GM19324 (cell line): ENCODE data around the gene TAF1D.
A peak's percentile ranks its signal among the peaks of the same experiment; 100 is the strongest.
"Not testable (repeated sequence)": the region's sequence is repeated elsewhere in the genome, so short reads cannot be mapped to it uniquely, and the experiment has no call there.

Experiments used
- ATAC-seq: cut with Tn5 transposase; IDR thresholded peaks from one replicate; pipeline ENCODE4 v1.9.1; 2021; ENCODE audit warnings: mild to moderate bottlenecking, moderate library complexity; ENCODE audit not compliant: unreplicated experiment, low FRiP score

TAF1D gene

DNA sequence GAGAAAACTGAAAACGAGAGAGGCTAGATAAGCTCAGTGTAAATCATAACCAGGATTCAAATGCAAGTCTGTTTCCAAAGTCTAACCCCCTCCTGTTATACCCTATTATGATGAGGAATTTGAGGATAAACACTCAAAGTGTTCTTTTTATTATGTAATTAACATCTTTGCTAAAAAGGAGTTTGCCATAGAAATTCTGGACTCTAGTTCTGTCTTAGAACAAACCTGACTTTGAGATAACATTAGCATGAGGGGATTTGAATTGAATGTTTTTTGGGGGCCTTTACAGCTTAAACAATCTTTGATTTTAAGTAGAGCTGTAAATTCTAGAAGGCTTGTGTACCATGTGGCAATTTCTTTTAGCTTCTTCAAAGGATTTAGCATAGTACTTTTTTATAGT lies 9.7 kb upstream of the TAF1D start:
- no peak for ATAC-seq

DNA sequence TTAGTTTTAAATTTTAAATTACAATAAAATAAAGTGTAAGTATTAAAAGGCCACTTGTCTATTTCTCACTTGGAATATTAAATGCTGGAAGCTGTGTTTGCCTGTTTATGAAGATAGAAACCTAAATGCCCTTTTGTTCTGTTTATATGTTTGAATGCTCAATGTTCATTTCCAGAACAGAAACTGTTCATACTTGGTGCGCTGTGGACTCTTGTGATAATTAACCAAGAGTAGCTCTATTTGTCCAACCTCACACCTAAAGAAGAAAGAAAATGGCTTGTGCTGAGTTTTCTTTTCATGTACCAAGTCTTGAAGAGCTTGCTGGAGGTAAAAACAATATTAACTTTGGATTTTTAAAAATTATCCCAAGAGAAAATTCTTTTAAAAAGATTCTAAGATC lies 5.8 kb upstream of the TAF1D start:
- peak; percentile 64 for ATAC-seq

DNA sequence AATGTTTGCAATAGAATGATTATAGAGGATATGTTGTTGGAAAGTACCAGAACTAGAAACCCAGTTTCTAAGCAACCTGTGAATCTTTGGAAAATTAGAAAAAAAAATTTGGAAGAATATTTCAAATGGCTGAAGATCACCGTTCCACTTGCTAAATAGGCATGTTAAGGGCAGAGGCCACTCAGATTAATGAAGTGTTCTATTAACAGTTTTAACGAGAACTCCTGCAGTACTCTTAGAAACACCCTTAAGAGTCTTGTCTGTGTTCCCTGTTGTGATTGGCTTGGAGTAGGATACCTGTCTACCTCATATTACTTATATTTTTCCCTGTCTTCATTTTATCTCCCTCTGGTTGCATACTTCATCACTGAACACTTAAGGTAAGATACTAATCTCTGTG lies 4.8 kb upstream of the TAF1D start:
- no peak for ATAC-seq

- not testable (repeated sequence) for ATAC-seq
Measured at GRCh38 chr11:93745005-93745755, 3.9 kb upstream of the TAF1D start.

- ATAC-seq, result no peak
Measured at GRCh38 chr11:93744669-93745004, 3.3 kb upstream of the TAF1D start.

DNA sequence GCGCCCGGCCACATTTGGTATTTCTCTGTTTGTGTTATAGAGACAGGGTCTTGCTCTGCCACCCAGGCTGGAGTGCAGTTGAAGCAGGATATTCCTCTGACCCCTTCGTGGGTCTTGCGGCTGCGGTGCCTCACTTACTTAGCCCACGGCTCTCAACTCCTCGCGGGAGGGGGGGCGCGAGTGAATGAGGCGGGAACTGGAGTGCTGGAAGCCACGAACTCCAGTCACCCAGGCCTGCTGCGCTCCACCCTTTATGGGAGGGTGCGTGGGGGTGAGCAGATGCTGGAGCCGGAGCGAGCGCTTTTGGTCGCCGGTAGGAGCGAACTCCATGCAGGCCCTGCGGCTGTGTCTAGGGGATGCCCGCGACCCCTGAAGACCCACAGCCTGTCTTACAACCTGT lies 2.0 kb upstream of the TAF1D start:
- ATAC-seq, result no peak

DNA sequence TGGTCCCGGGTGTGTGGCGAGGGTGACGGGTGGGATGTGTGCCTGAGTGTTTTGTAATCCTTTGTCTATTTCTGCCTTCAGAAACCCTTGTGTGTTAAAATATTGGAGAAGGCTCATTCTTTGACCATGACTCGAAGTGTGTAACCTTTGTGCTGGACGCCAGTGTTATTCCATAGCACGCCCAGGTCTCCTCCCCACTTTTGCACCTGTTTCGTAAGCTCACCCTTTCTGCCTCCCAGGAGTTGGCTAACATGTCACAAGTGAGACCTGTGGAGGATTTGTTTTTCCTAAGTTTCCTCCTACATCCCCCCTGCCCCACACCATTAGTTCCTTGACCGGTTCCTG lies 559 bp upstream of the TAF1D start:
- no peak for ATAC-seq

- peak; percentile 44 for ATAC-seq
Measured at GRCh38 chr11:93740730-93741093, 583 bp downstream of the TAF1D start.

- ATAC-seq, result no peak
Measured at GRCh38 chr11:93740031-93740729, 1.1 kb downstream of the TAF1D start.

DNA sequence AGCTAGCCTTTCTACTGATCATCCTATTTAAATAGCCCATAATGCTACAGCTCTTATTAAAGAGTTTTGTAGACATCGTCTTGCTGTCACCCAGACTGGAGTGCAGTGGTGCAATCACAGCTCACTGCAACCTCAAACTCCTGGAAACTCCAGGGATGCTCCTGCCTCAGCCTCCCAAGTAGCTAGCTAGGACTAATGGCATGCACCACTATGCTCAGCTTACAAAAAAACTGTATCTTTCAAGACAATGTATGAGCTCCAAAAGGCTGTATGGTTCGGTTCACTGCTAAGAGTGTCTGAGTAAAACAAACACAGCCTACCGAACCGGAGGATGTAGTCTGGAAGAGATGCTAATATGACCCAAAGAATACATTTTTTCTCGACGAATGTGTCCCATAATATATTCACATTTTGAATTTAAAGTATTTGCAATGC lies 2.6 kb downstream of the TAF1D start:
- no peak for ATAC-seq

DNA sequence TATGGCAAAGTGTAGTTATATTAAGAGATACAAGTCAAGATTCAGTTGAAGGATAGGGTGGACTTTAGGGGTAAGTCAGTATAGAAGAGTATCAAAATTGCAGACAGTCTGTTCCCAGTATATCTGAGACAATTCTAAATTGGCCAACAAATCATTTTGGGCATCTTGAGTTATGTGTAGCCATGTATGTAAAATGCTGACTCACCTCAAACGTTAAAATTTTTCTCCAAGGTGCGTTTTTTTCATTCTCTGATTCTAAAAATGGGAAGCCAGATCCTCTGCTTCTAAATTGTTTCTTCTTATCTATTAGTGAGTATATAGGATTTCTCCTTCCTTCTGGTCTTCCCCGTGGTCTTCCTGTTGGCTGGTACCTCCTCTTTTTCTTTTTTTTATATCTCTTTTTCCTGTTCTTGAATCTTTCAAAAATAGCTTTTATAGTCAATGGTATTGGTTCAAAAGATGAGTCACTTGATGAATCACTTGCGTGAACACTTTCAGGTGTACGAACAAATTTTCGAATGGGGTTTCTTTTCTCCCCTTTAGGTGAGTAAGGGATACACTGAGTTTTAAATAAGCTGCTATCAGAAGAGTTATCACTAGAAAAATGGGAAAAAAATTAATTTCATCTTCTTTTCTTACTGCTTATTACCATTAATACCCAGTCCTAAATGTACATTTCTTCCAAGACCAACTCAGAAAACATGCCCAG lies 3.2 kb downstream of the TAF1D start:
- ATAC-seq, result no peak

GRCh38 chr11:93736129-93736528 lies 5.2 kb downstream of the TAF1D start:
- ATAC-seq, result no peak

GRCh38 chr11:93735627-93736026 lies 5.7 kb downstream of the TAF1D start:
- ATAC-seq, result no peak

DNA sequence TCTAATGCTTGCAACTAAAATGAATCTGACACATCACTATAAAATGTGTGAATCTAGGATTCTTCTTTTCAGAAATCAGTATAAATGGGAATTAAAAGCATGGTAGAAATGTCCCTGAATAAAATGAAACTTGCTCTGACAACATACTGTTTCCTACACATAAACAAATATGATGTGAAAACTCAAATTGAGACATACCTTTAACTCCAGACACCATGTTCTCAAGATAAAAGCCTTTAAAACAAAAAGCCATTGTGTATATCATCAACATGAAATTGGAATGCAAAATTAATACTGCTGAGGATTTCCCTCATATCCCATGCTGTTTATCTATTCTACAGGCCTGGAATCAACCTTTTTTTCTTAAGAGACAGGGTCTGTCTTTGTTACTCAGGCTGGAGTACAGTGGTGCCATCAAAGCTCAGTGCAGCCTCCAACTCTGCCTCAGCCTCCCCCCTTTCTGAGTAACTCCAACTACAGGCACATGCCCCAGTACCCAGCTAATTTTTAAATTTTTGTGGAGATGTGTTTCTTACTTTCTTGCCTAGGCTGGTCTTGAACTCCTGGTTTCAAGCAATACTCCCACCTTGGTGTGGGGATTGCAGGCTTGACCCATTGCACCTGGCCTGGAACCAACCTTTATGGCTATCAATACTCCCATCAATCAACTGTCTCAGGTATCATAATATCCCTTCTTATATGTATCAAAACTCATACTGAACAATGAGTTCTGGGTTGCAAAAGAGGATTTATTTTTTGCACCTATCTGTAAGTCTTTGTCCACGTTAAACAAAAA lies 6.7 kb downstream of the TAF1D start:
- ATAC-seq, result no peak

DNA sequence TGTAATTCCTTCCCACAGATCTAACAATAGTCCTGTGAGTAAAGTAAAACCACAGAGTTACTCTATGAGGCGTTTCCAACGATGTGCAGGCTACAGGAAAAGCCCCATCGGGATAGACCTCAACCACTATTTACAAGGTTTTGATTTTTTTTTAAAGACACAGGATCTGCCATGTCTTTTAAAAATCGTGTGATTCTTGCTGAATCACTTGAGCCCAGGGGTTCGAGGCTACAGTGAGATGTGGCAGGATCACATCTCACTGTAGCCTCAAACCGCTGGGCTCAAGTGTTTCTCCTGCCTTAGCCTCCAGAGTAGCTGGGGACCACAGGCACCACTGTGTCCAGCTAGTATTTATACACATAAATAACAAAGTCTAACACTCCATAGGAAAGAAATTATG lies 7.8 kb downstream of the TAF1D start:
- ATAC-seq, result no peak

GRCh38 chr11:93732237-93732892 lies 8.9 kb downstream of the TAF1D start:
- ATAC-seq, result no peak

GRCh38 chr11:93730108-93731107 lies 10.9 kb downstream of the TAF1D start:
- no peak for ATAC-seq

DNA sequence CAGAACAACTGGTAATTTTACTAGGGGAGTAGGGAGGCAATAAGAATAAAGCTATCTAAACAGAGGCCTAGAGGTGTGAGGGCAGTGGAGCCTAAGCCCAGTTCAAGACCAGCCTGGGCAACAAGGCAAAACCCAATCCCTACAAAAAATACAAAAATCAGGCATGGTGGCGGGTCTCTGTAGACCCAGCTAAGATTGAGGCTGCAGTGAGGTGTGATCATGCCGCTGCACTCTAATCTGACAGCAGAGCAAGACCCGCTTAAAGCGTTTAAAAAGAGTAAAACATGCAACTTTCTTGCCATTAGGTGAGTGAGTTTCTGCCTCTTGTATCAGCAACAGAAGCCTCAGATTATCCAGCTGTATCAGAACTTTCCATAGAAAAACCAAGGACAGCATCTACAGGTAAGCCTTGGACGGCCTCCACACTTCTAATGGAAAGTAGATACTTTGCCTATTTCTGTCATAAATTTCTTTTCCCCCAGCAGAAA lies 12.1 kb downstream of the TAF1D start:
- ATAC-seq, result no peak

GRCh38 chr11:93728792-93729128 lies 12.5 kb downstream of the TAF1D start:
- ATAC-seq, result no peak
